SK-N-SH (cell line): ENCODE data around the gene GSG1L2. TPM values are rescaled to one million over a fixed set of nuclear protein-coding genes. Genes with fewer than 3 reads are reported as not detected.

ENCODE experiments used
- CTCF ChIA-PET: fragments of 300-600, 350-600 bp; formaldehyde crosslinking; extraction: SDS; loops from one replicate; lab custom pipeline; 2021; lab: Yijun Ruan, JAX
- POLR2A ChIA-PET: fragments of 350-600 bp; sonication (Branson Sonifier 250); formaldehyde crosslinking; extraction: SDS; loops from one replicate; lab custom pipeline; 2020; ENCODE audit warnings: antibody characterized with exemption, inconsistent platforms; lab: Yijun Ruan, JAX
- DNase-seq: peaks from one replicate; pipeline ENCODE4 v3.0.0; 2012
- H2AFZ ChIP-seq: fragments of 200-600 bp; sonication (generic); 2 replicates; pipeline ENCODE4 v1.8.1; 2016; ENCODE audit warnings: antibody characterized with exemption, mild to moderate bottlenecking, low read depth
- H3F3A ChIP-seq: fragments of 200-600 bp; sonication (generic); replicated peaks from 2 replicates; pipeline ENCODE3; 2016; ENCODE audit warnings: antibody characterized with exemption, mild to moderate bottlenecking; ENCODE audit not compliant: insufficient read depth
- H3K27ac ChIP-seq, 2 experiments: fragments of 200-500 bp in 1 of 2; fragments of 200-600 bp in 1 of 2; sonication (Bioruptor generic) in 1 of 2; sonication (generic), shearing (Covaris generic) in 1 of 2; 2 replicates each; pipeline versions ENCODE4 v1.5.1 to v1.6.1; 2014 to 2016; ENCODE audit warnings: low read depth in 2 of 2, inconsistent platforms in 1 of 2, low read length in 1 of 2, mild to moderate bottlenecking in 1 of 2, mixed read lengths in 1 of 2
- H3K27me3 ChIP-seq: fragments of 200-600 bp; sonication (generic), shearing (Covaris generic); 2 replicates; pipeline ENCODE4 v1.6.1; 2016; ENCODE audit warnings: mixed run types; ENCODE audit not compliant: insufficient read depth
- H3K36me3 ChIP-seq, 2 experiments: fragments of 200-500 bp in 1 of 2; fragments of 200-600 bp in 1 of 2; sonication (Bioruptor generic) in 1 of 2; sonication (generic) in 1 of 2; replicated peaks in 1 of 2; 2 replicates each; pipeline versions ENCODE3 to v1.5.1; 2014 to 2016; ENCODE audit warnings: low read length in 1 of 2, mild to moderate bottlenecking in 1 of 2; ENCODE audit not compliant: insufficient read depth in 2 of 2, control insufficient read depth in 1 of 2
- H3K4me1 ChIP-seq, 2 experiments: fragments of 200-500 bp in 1 of 2; fragments of 200-600 bp in 1 of 2; sonication (Bioruptor generic) in 1 of 2; sonication (generic), shearing (Covaris generic) in 1 of 2; 2 replicates each; pipeline versions ENCODE4 v1.5.1 to v1.6.1; 2014 to 2016; ENCODE audit warnings: low read depth in 1 of 2, low read length in 1 of 2, mixed run types in 1 of 2; ENCODE audit not compliant: insufficient read depth in 2 of 2, control insufficient read depth in 1 of 2
- H3K4me2 ChIP-seq: fragments of 200-600 bp; sonication (generic), shearing (Covaris generic); 2 replicates; pipeline ENCODE4 v1.6.1; 2017; ENCODE audit warnings: mixed run types
- H3K4me3 ChIP-seq, 2 experiments: fragments of 200-500 bp in 1 of 2; fragments of 200-600 bp in 1 of 2; sonication (Bioruptor generic) in 1 of 2; sonication (generic), shearing (Covaris generic) in 1 of 2; 2 replicates each; pipeline versions ENCODE4 v1.5.1 to v1.8.1; 2014 to 2016; ENCODE audit warnings: low read depth in 2 of 2, inconsistent platforms in 1 of 2, low read length in 1 of 2, mild to moderate bottlenecking in 1 of 2, mixed read lengths in 1 of 2, moderate library complexity in 1 of 2
- H3K79me2 ChIP-seq: fragments of 200-600 bp; sonication (generic); 2 replicates; pipeline ENCODE4 v1.8.1; 2017; ENCODE audit warnings: mild to moderate bottlenecking; ENCODE audit not compliant: insufficient read depth
- H3K9ac ChIP-seq: fragments of 200-600 bp; sonication (generic); 2 replicates; pipeline ENCODE4 v1.6.1; 2017; ENCODE audit warnings: mixed run types
- H3K9me2 ChIP-seq: fragments of 200-600 bp; sonication (generic); 2 replicates; pipeline ENCODE4 v1.6.1; 2017; ENCODE audit warnings: mixed run types
- H3K9me3 ChIP-seq: fragments of 200-600 bp; sonication (generic); 2 replicates; pipeline ENCODE4 v1.6.1; 2017; ENCODE audit warnings: mixed run types, mild to moderate bottlenecking, moderate library complexity
- H4K20me1 ChIP-seq: fragments of 200-600 bp; sonication (generic); 2 replicates; pipeline ENCODE4 v1.6.1; 2017; ENCODE audit warnings: mild to moderate bottlenecking, mixed run types; ENCODE audit not compliant: insufficient read depth
- CTCF ChIP-seq: fragments of 200-600 bp; sonication (generic); IDR thresholded peaks from 2 replicates; pipeline ENCODE4 v1.6.1; 2017; ENCODE audit warnings: antibody characterized with exemption, mild to moderate bottlenecking, moderate library complexity
- FOSL2 ChIP-seq: IDR thresholded peaks from 2 replicates; pipeline ENCODE4 v1.4.0; 2012; ENCODE audit warnings: low read depth, mild to moderate bottlenecking, moderate library complexity, borderline replicate concordance
- FOXJ3 ChIP-seq: sonication (generic); formaldehyde crosslinking; IDR thresholded peaks from 2 replicates; pipeline ENCODE4 v1.5.1; 2020; ENCODE audit warnings: mild to moderate bottlenecking, missing genetic modification reagents
- GABPA ChIP-seq: IDR thresholded peaks from 2 replicates; pipeline ENCODE4 v1.4.0; 2012; ENCODE audit warnings: low read depth, mild to moderate bottlenecking
- MEF2A ChIP-seq: IDR thresholded peaks from 2 replicates; pipeline ENCODE4 v1.4.0; 2012; ENCODE audit warnings: low read depth, borderline replicate concordance
- NFIC ChIP-seq: IDR thresholded peaks from 2 replicates; pipeline ENCODE4 v1.4.0; 2012; ENCODE audit warnings: borderline replicate concordance
- REST ChIP-seq: IDR thresholded peaks from 2 replicates; pipeline ENCODE4 v1.6.1; 2012; ENCODE audit warnings: mild to moderate bottlenecking, low read depth, low read length, moderate library complexity
- TAF1 ChIP-seq: IDR thresholded peaks from 2 replicates; pipeline ENCODE4 v1.6.1; 2012; ENCODE audit warnings: low read depth, mild to moderate bottlenecking, low read length, moderate library complexity, borderline replicate concordance
- TEAD4 ChIP-seq: IDR thresholded peaks from 2 replicates; pipeline ENCODE4 v1.4.0; 2012; ENCODE audit warnings: mild to moderate bottlenecking, borderline replicate concordance; ENCODE audit not compliant: insufficient read depth
- YY1 ChIP-seq: IDR thresholded peaks from 2 replicates; pipeline ENCODE4 v1.4.0; 2012; ENCODE audit warnings: low read depth, mild to moderate bottlenecking
- WGBS: methylation state at CpG from one replicate; pipeline ENCODE4 v1.1.6; 2017; ENCODE audit warnings: low lambda C conversion rate; 5-methylcytosine and 5-hydroxymethylcytosine counted together
- polyA plus RNA-seq, 3 experiments: library from polyadenylated mRNA; depleted of rRNA; stranded (reverse); fragments of >200 nt; gene quantifications; 2 replicates each; pipeline ENCODE4 v1.2.3, GENCODE V29; 2012
- TF ChIP-seq, protein P1 (sequence below): fragments of 150-350 bp; IDR thresholded peaks from 2 replicates; pipeline ENCODE4 v1.6.1; 2016; ENCODE audit warnings: mild to moderate bottlenecking, low read depth, low read length

Gene GSG1L2
- polyA plus RNA-seq, 1 of the 3 experiments (the other 2 are of a cell fraction), result not detected

DNA sequence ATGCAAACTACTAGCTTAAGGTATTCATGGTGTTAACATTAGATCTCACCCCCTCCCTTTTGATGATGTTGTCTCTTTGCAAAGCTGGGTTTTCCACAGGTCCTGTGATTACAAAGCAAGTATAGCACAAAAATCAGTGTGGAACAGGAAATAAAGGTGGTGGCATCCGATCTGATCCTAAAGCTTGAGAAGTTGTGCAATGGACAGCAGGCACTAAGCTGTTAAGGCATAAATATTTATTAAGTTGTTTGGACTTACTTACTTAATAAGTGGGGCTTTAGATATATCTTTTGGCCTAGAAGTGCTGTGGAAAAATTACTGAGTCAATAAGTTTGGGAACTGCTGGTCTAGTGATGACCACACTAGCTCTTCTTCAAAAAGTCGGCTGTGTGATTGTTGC lies 8.8 kb upstream of the GSG1L2 start:
- Histone ChIP-seq H3K79me2 (no peaks in the 10 kb centered on the region), H3K4me1 (no peaks in the 10 kb centered on the region), H3K4me2 (no peak overlapping the region), H3K4me3 (no peak overlapping the region), H3K9ac (no peak overlapping the region), H3K27me3 (no peaks in the 10 kb centered on the region; the same call in 1 of the 2 replicates), H3K9me2 (no peaks in the 10 kb centered on the region), H3K36me3 (no peaks in the 10 kb centered on the region), H3K27ac (no peak overlapping the region), H2AFZ (no peak overlapping the region), H3F3A (no peaks in the 10 kb centered on the region), H4K20me1 (no peaks in the 10 kb centered on the region), H3K9me3 (no peaks in the 10 kb centered on the region)
- DNase-seq, result no peak
- WGBS, result 17% methylated on average over 2 of the region's 2 CpGs
- TF ChIP-seq TAF1, result no peak
- TF ChIP-seq FOSL2, result no peak
- ChIA-PET CTCF (no interaction called here), POLR2A (no interaction called here)

DNA sequence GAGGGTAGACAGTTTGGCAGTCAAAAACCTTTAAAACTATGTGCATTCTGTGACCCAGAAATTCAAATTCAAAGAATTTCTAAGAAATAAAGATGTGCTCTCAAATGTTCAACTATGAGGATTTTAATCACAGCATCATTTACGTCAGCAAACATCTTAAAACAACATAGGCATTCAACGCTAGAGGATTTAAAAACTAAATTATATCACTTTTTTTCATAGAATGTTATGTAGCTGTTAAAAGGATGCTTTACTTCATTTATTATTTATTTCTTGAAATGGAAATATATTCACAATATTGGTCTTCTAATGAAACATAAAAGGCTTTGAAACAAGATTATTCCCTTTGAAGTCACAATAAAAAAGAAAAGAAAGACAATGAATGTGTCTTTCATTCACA lies 7.5 kb upstream of the GSG1L2 start:
- Histone ChIP-seq H3K27me3 (peaks cover 6% of the 10 kb centered on the region; the same call in 1 of the 2 replicates), H3K9me3 (no peaks in the 10 kb centered on the region), H3K27ac (no peak overlapping the region), H3K9ac (no peak overlapping the region), H3K9me2 (no peaks in the 10 kb centered on the region), H3K4me1 (no peaks in the 10 kb centered on the region), H3K4me3 (no peak overlapping the region), H3F3A (no peaks in the 10 kb centered on the region), H2AFZ (no peak overlapping the region), H3K79me2 (no peaks in the 10 kb centered on the region), H3K4me2 (no peak overlapping the region), H3K36me3 (no peaks in the 10 kb centered on the region), H4K20me1 (no peaks in the 10 kb centered on the region)
- POLR2A ChIA-PET, result no interaction called here
- 15% methylated on average over 2 of the region's 2 CpGs for WGBS
- TF ChIP-seq CTCF, result no peak
- TF ChIP-seq GABPA, result no peak
- no peak for TF ChIP-seq REST
- no peak for TF ChIP-seq TEAD4
- no peak for TF ChIP-seq YY1
- TF ChIP-seq FOXJ3 (CRISPR knock-in tag), result no peak
- TF ChIP-seq, protein P1, sequence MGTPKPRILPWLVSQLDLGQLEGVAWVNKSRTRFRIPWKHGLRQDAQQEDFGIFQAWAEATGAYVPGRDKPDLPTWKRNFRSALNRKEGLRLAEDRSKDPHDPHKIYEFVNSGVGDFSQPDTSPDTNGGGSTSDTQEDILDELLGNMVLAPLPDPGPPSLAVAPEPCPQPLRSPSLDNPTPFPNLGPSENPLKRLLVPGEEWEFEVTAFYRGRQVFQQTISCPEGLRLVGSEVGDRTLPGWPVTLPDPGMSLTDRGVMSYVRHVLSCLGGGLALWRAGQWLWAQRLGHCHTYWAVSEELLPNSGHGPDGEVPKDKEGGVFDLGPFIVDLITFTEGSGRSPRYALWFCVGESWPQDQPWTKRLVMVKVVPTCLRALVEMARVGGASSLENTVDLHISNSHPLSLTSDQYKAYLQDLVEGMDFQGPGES, result no peak
- TF ChIP-seq NFIC, result no peak
- TF ChIP-seq MEF2A, result no peak
- CTCF ChIA-PET, result interaction anchor here (0.6 kb wide), 1 partner anchor 1934 kb away, joined by 3 read pairs; no protein-coding TSS in a partner anchor
- no peak for DNase-seq
